ENCODE measurements around the gene HCFC1R1.
A peak's percentile ranks its signal among the peaks of the same experiment; 100 is the strongest.

Gene HCFC1R1

GRCh38 chr16:2979669-2980226 lies 44.0 kb downstream of the HCFC1R1 start:
- DNase-seq = no peak

- DNase-seq = peak in 31 of 58 donors; percentile 12 to 76 (median 41)
Observed at GRCh38 chr16:2977440-2977839, 46.3 kb downstream of the HCFC1R1 start.

GRCh38 chr16:2976673-2977072 lies 47.1 kb downstream of the HCFC1R1 start:
- DNase-seq = no peak

GRCh38 chr16:2976201-2976600 lies 47.5 kb downstream of the HCFC1R1 start:
- DNase-seq = peak in 12 of 58 donors; percentile 3 to 43 (median 24)

GRCh38 chr16:2975161-2975795 lies 48.5 kb downstream of the HCFC1R1 start:
- DNase-seq = no peak

GRCh38 chr16:2974319-2975056 lies 49.3 kb downstream of the HCFC1R1 start:
- DNase-seq = no peak

- DNase-seq = peak in 17 of 58 donors; percentile 13 to 75 (median 32)
Observed at GRCh38 chr16:2973605-2974318, 50.0 kb downstream of the HCFC1R1 start.

- peak in 43 of 58 donors; percentile 13 to 81 (median 46) for DNase-seq
Observed at GRCh38 chr16:2973093-2973492, 50.6 kb downstream of the HCFC1R1 start.

Data from anterior cingulate cortex (tissue), 58 donors.